ENCODE measurements around the gene TGFB1I1.
"Not testable (repeated sequence)": the region's sequence is repeated elsewhere in the genome, so short reads cannot be mapped to it uniquely, and the experiment has no call there.

TGFB1I1 gene

DNA sequence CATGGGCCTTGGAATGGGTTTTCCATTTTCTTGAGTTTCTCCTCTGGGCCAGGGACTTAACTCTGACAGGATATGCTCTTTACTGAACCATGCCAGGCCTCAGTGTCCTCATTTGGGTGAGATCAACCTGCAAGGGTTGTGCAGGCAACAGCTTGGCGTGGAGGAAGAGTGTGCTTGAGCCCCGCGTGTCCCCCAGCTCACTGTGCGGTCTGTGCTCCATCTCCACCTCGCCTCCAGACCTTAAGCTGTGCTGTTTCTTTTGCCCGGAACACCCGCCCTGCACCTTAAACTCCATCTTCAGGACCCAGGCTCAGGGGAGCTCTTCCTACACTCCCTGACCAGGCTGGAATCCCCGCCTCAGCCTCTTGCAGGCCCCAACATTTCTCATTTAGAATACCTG lies 26.5 kb downstream of the TGFB1I1 start:
- DNase-seq (ENCODE audit: insufficient read length) (no peak), FAIRE-seq (no peak)
- TF ChIP-seq POLR2A (IDR thresholded peaks at IDR 0.05; ENCODE audit: low read depth, low read length) = no peak
- no peak for TF ChIP-seq POLR2AphosphoS5 (IDR thresholded peaks at IDR 0.05; ENCODE audit: low read depth, low read length)
- no peak for TF ChIP-seq TAF1 (IDR thresholded peaks at IDR 0.05; ENCODE audit: borderline replicate concordance, low read depth, low read length)

DNA sequence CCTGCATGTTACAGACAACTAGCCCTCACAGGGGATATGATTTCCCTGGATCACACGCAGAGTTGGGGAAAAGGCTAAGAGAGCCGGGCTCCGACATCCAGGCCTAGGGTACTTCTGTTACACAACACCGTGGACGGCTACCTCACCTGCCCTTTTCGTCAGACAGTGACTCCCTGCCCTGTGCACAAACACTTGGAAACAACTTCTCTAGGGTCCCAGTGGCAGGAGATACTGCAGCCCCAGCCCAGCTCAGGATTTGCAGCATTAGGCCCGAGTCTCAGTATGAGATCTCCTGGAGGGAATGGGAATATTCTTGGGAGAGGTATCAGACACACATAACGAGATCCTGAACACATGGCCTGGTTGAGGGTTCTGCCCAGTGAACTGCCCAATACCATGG lies 28.0 kb downstream of the TGFB1I1 start:
- DNase-seq (ENCODE audit: insufficient read length) = no peak
- FAIRE-seq = no peak
- TF ChIP-seq POLR2AphosphoS5 (IDR thresholded peaks at IDR 0.05; ENCODE audit: low read depth, low read length) (no peak), POLR2A (IDR thresholded peaks at IDR 0.05; ENCODE audit: low read depth, low read length) (no peak), TAF1 (IDR thresholded peaks at IDR 0.05; ENCODE audit: borderline replicate concordance, low read depth, low read length) (no peak)

GRCh38 chr16:31501226-31501965 lies 29.4 kb downstream of the TGFB1I1 start:
- FAIRE-seq = no peak
- no peak for DNase-seq (ENCODE audit: insufficient read length)
- TF ChIP-seq POLR2AphosphoS5 (IDR thresholded peaks at IDR 0.05; ENCODE audit: low read depth, low read length) = no peak
- TF ChIP-seq POLR2A (IDR thresholded peaks at IDR 0.05; ENCODE audit: low read depth, low read length) = no peak
- no peak for TF ChIP-seq TAF1 (IDR thresholded peaks at IDR 0.05; ENCODE audit: borderline replicate concordance, low read depth, low read length)

DNA sequence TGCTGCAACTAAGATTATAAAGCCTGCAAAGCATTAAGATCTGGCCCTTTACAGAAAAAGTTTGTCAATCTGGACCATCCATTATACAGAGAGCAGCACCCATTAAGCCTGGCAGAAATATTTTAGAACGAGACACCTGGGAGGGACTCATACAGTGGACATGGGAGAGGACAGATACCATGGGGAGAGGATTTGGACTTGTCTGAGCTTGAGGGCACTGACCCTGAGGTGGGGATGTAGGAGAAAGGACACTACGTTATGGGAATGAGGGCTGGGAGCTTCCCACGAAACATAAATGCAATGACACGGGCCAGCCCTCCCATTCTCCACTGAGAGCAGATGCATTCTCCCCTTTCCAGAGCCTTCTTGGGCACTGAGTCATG lies 30.0 kb downstream of the TGFB1I1 start:
- FAIRE-seq = no peak
- TF ChIP-seq POLR2AphosphoS5 (IDR thresholded peaks at IDR 0.05; ENCODE audit: low read depth, low read length) = no peak
- TF ChIP-seq TAF1 (IDR thresholded peaks at IDR 0.05; ENCODE audit: borderline replicate concordance, low read depth, low read length) = no peak
- no peak for DNase-seq (ENCODE audit: insufficient read length)

GRCh38 chr16:31502981-31503380 lies 31.0 kb downstream of the TGFB1I1 start:
- FAIRE-seq (no peak), DNase-seq (ENCODE audit: insufficient read length) (no peak)
- TF ChIP-seq TAF1 (IDR thresholded peaks at IDR 0.05; ENCODE audit: borderline replicate concordance, low read depth, low read length) (no peak), POLR2A (IDR thresholded peaks at IDR 0.05; ENCODE audit: low read depth, low read length) (no peak), POLR2AphosphoS5 (IDR thresholded peaks at IDR 0.05; ENCODE audit: low read depth, low read length) (no peak)

DNA sequence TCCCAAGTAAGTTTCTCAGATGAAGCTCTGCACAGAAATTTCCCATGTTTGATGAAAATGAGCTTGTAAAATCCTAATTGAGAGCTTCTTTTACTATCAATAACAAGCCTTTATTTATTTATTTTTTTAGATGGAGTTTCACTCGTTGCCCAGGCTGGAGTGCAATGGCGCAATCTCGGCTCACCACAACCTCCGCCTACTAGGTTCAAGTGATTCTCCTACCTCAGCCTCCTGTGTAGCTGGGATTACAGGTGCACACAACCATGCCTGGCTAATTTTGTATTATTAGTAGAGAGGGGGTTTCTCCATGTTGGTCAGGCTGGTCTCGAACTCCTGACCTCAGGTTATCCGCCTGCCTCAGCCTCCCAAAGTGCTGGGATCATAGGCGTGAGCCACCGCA lies 31.6 kb downstream of the TGFB1I1 start:
- not testable (repeated sequence) for DNase-seq (ENCODE audit: insufficient read length); FAIRE-seq

DNA sequence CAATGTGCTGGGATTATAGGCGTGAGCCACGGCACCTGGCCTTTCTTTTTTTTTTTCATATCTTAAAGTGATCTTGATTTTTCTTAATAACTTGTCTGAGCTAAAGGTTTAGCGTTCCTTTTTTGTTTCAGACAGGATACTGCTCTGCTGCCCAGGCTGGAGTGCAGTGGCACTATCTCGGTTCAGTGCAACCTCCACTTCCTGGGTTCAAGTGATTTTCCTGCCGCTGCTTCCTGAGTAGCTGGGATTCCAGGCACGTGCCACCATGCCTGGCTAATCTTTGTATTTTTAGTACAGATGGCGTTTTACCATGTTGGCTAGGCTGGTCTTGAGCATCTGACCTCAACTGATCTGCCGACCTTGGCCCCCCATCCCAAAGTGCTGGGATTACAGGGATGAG lies 32.2 kb downstream of the TGFB1I1 start:
- DNase-seq (ENCODE audit: insufficient read length) (no peak), FAIRE-seq (no peak)
- TF ChIP-seq POLR2A (IDR thresholded peaks at IDR 0.05; ENCODE audit: low read depth, low read length) (no peak), POLR2AphosphoS5 (IDR thresholded peaks at IDR 0.05; ENCODE audit: low read depth, low read length) (no peak), TAF1 (IDR thresholded peaks at IDR 0.05; ENCODE audit: borderline replicate concordance, low read depth, low read length) (no peak)

GRCh38 chr16:31505483-31505882 lies 33.5 kb downstream of the TGFB1I1 start:
- FAIRE-seq (peak; percentile 46), DNase-seq (ENCODE audit: insufficient read length) (no peak)
- TF ChIP-seq POLR2A (IDR thresholded peaks at IDR 0.05; ENCODE audit: low read depth, low read length) (no peak), TAF1 (IDR thresholded peaks at IDR 0.05; ENCODE audit: borderline replicate concordance, low read depth, low read length) (no peak), POLR2AphosphoS5 (IDR thresholded peaks at IDR 0.05; ENCODE audit: low read depth, low read length) (no peak)

- FAIRE-seq = no peak
- TF ChIP-seq TAF1 (IDR thresholded peaks at IDR 0.05; ENCODE audit: borderline replicate concordance, low read depth, low read length) (no peak), POLR2A (IDR thresholded peaks at IDR 0.05; ENCODE audit: low read depth, low read length) (no peak), POLR2AphosphoS5 (IDR thresholded peaks at IDR 0.05; ENCODE audit: low read depth, low read length) (no peak)
- no peak for DNase-seq (ENCODE audit: insufficient read length)
These were observed 35.6 kb downstream of the TGFB1I1 start for GRCh38 chr16:31507617-31507928.

GRCh38 chr16:31507929-31508705 lies 36.2 kb downstream of the TGFB1I1 start, which contains the start of gene RUSF1:
Gene RUSF1 (minus strand): TSS chr16:31508391. CDS start chr16:31508373, 18 bp downstream.
- FAIRE-seq (peak; percentile 40), DNase-seq (ENCODE audit: insufficient read length) (peak; percentile 75)
- TF ChIP-seq POLR2AphosphoS5 (IDR thresholded peaks at IDR 0.05; ENCODE audit: low read depth, low read length) (peak; percentile 85), POLR2A (IDR thresholded peaks at IDR 0.05; ENCODE audit: low read depth, low read length) (peak; percentile 90), TAF1 (IDR thresholded peaks at IDR 0.05; ENCODE audit: borderline replicate concordance, low read depth, low read length) (peak; percentile 58)

GRCh38 chr16:31508706-31509195 lies 36.8 kb downstream of the TGFB1I1 start:
- FAIRE-seq (no peak), DNase-seq (ENCODE audit: insufficient read length) (no peak)
- no peak for TF ChIP-seq TAF1 (IDR thresholded peaks at IDR 0.05; ENCODE audit: borderline replicate concordance, low read depth, low read length)
- no peak for TF ChIP-seq POLR2AphosphoS5 (IDR thresholded peaks at IDR 0.05; ENCODE audit: low read depth, low read length)
- TF ChIP-seq POLR2A (IDR thresholded peaks at IDR 0.05; ENCODE audit: low read depth, low read length) = no peak

DNA sequence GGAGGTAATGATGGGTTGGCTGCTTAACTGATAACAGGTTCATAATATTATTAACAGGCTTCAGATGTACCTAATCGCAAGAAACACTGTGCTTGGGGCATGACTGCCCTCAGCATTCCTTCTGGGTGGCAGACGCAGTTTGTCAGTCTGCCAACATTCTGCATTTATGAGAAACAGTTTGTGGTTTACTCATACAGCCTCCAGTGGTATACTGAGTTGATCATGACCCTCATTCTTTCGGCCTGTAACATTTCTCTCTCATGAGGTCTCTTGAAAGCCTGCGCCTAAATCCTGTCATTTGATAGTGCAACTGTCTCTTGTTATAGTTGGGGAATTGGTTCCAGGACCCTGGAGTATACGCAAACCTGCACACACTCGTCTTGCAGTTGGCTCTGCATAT lies 41.2 kb downstream of the TGFB1I1 start:
- TF ChIP-seq POLR2A (IDR thresholded peaks at IDR 0.05; ENCODE audit: low read depth, low read length) (no peak), POLR2AphosphoS5 (IDR thresholded peaks at IDR 0.05; ENCODE audit: low read depth, low read length) (no peak), TAF1 (IDR thresholded peaks at IDR 0.05; ENCODE audit: borderline replicate concordance, low read depth, low read length) (no peak)
- DNase-seq (ENCODE audit: insufficient read length) (no peak), FAIRE-seq (no peak)
